GM20000 (cell line): ENCODE measurements around the gene TMEM212.

Experiments used
- DNase-seq: peaks from one replicate; pipeline ENCODE4 v3.0.0; 2012; ENCODE audit warnings: low spot score
- CTCF ChIP-seq: IDR thresholded peaks from 2 replicates; pipeline ENCODE4 v1.5.1; 2012; ENCODE audit warnings: mild to moderate bottlenecking, control low read depth; ENCODE audit errors: extremely low read depth, missing control alignments

Gene TMEM212

GRCh38 chr3:171803044-171803443 lies 40.1 kb upstream of the TMEM212 start:
- no peak for DNase-seq
- no peak for TF ChIP-seq CTCF

- no peak for DNase-seq
These were observed 38.3 kb upstream of the TMEM212 start for GRCh38 chr3:171804618-171805389.

GRCh38 chr3:171805687-171806086 lies 37.5 kb upstream of the TMEM212 start:
- no peak for TF ChIP-seq CTCF

More at GRCh38 chr3:171804618-171805389, 38.3 kb upstream of the TMEM212 start:
- no peak for TF ChIP-seq CTCF

GRCh38 chr3:171806200-171807128 lies 36.7 kb upstream of the TMEM212 start:
- DNase-seq = no peak

More at GRCh38 chr3:171805687-171806086, 37.5 kb upstream of the TMEM212 start:
- no peak for DNase-seq

GRCh38 chr3:171807129-171807675 lies 35.9 kb upstream of the TMEM212 start:
- TF ChIP-seq CTCF = no peak
- DNase-seq = no peak

More at GRCh38 chr3:171806200-171807128, 36.7 kb upstream of the TMEM212 start:
- no peak for TF ChIP-seq CTCF

- no peak for DNase-seq
- no peak for TF ChIP-seq CTCF
These were observed 35.3 kb upstream of the TMEM212 start for GRCh38 chr3:171807806-171808205.

- TF ChIP-seq CTCF = no peak
- DNase-seq = peak; percentile 63
These were observed 33.6 kb upstream of the TMEM212 start for GRCh38 chr3:171809611-171809860.
